Measurements from ENCODE around the gene ROR2.

GRCh38 chr9:91558395-91558794, 391.6 kb downstream of the ROR2 start:
- TF ChIP-seq EZH2 (IDR thresholded peaks at IDR 0.05), result no peak
- no peak for TF ChIP-seq POLR2AphosphoS5 (IDR thresholded peaks at IDR 0.05; ENCODE audit: borderline replicate concordance, low read depth, low read length)

All from SK-N-MC (cell line).